Hepatic stellate cell (primary cell): ENCODE data around the gene KRTAP4-7.
A peak's percentile ranks its signal among the peaks of the same experiment; 100 is the strongest.
"Not testable (repeated sequence)": the region's sequence is repeated elsewhere in the genome, so short reads cannot be mapped to it uniquely, and the experiment has no call there.

Experiments used
- DNase-seq: peaks from one replicate; pipeline ENCODE4 v3.0.0; 2011; ENCODE audit warnings: low spot score

KRTAP4-7 gene

DNA sequence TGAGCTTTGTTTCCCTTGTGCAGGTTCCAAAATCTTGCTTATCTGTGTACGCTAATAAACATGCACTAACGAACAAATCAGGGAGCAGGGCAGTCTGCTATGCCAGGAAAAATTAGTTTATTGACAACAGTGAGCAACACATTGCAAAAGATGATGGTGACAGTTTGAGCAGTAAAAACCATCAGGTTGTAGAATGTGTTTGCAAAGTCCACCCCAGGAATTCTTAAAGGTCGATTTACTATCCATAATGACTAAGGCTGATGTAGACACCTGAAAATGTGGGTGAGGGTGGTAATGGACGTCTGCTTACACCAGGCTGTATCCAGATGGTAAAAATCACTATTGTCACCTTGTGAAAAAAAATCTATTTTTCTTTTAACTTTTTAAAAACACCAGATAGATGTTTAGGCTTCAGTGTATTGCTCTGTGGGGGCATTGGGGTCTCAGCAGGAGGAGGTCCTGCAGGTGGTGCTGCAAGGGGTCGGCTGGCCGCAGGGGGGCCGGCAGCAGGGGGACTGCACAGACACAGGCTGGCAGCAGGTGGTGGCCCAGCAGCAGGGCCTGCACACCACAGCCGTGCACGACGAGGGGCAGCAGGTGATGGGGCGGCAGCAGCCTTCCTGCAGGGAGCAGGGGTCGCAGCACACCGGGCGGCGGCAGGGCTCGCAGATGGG, 18.8 kb upstream of the KRTAP4-7 start:
- not testable (repeated sequence) for DNase-seq

GRCh38 chr17:41065829-41066624, 17.9 kb upstream of the KRTAP4-7 start, which contains the start of gene KRTAP2-4:
KRTAP2-4 (minus strand) TSS chr17:41065879; CDS start chr17:41065845, 34 bp downstream.
- peak; percentile 78 for DNase-seq

GRCh38 chr17:41067281-41067680, 16.7 kb upstream of the KRTAP4-7 start:
- no peak for DNase-seq

- no peak for DNase-seq
Measured at GRCh38 chr17:41069031-41069430, 14.9 kb upstream of the KRTAP4-7 start.

- no peak for DNase-seq
Measured at GRCh38 chr17:41071606-41072360, 12.2 kb upstream of the KRTAP4-7 start.

GRCh38 chr17:41073676-41074075, 10.3 kb upstream of the KRTAP4-7 start:
- DNase-seq = no peak

DNA sequence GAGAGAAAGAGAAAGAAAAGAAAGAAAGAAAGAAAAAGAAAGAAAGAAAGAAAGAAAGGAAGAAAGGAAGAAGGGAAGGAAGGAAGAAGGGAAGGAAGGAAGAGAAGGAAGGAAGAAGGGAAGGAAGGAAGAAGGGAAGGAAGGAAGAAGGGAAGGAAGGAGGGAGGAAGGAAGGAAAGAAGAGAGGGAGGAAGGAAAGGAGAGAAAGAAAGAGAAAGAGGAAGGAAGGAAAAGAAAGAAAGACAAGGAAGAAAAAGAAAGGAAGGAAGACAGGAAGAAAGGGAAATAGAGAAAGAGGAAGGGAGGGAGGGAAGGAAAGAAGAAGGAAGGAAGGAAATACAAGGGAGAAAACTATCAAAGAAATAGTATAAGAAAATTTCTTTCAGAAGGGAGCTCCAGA, 7.2 kb upstream of the KRTAP4-7 start:
- no peak for DNase-seq

DNA sequence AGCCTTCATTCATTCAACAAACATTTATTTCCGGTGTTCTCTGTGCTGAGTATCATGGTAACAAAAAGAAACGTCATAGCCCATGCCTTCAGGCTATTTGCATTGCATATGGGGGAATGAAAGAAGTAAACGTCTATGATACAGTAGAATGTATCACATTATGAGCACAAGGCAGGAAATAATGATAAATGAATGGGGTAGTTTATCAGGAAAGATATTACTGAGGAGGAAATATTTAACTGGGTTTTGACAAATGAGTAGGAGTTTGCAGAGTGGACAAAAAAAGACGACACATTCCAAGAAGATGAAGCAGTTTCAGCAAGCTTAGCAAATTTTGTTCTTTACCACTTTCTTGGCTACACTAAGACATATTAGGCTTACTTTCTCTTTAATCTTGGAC, 1.3 kb upstream of the KRTAP4-7 start:
- no peak for DNase-seq

DNA sequence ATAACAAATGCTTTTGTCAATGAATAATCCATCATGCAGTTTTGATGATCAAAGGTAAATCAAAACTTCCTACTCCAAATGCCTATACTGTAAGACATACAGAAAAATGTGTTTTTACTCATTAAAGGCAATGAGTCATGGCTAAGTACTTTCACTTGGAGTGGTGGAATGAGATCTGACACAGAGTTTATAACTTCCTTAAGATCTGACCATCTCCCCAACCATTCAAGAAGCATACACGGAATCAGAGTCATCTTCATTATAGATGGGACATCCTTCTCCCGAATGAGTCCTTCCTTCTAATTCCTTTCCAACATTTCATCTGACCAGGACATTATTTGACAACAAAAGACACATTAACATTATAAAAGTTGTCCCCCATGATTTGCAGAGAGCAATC, 523 bp upstream of the KRTAP4-7 start:
- not testable (repeated sequence) for DNase-seq

DNA sequence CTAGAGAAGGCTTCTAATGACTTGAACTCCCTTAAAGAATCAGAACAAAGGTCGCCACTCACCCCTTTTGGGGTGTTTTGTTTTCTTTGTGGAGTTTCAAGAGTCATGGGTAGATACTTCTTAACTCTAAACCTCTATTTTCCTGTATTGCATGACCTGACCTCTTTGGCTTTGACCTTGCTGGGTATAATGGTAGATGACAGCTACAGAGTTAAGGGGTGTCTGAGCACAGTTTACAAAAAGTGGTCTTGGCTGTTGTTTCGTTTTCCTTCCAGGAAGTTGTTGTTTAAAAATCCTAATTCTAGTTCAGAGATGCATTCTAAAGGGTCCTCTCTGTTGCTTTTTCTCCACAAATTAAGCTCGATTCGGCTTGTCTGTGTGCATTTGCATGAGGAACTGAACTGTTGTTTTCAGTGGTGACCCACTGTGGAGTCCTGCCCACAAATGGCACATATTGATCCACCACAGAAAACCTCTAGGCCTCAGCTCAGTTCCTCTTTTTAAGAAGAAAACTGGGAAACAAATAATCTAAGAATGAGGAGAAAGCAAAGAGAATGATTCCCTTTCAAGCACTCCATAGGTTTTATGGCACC, 4.9 kb downstream of the KRTAP4-7 start:
- not testable (repeated sequence) for DNase-seq

GRCh38 chr17:41096055-41096454, 12.1 kb downstream of the KRTAP4-7 start:
- DNase-seq = no peak

DNA sequence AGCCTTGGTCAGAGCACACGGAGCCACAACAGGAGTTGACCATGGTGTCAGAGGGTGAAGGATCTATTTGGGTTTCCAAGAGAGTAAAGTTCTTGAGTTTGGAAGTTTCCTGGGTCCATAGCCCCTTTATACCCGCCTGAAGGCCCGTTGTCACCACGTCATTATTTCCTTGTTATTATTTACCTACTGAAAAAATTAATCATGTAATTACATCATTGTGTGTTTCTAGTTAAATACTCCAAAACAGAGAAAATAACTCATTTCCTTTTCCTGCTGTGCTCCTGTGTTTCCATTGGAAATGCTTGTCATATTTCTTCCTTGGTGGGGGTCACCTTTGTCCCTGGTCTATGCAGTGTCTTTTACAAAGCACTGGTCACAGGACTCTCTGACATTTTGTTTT, 14.1 kb downstream of the KRTAP4-7 start, which contains the start of gene KRTAP4-8:
Gene KRTAP4-8, minus strand, starts transcription at position 101 of the 400 bp plus-strand sequence. Its CDS starts 58 bp downstream, at position 43.
- no peak for DNase-seq

GRCh38 chr17:41098481-41098880, 14.5 kb downstream of the KRTAP4-7 start:
- peak; percentile 7 for DNase-seq

GRCh38 chr17:41099682-41100480, 15.9 kb downstream of the KRTAP4-7 start:
- not testable (repeated sequence) for DNase-seq

DNA sequence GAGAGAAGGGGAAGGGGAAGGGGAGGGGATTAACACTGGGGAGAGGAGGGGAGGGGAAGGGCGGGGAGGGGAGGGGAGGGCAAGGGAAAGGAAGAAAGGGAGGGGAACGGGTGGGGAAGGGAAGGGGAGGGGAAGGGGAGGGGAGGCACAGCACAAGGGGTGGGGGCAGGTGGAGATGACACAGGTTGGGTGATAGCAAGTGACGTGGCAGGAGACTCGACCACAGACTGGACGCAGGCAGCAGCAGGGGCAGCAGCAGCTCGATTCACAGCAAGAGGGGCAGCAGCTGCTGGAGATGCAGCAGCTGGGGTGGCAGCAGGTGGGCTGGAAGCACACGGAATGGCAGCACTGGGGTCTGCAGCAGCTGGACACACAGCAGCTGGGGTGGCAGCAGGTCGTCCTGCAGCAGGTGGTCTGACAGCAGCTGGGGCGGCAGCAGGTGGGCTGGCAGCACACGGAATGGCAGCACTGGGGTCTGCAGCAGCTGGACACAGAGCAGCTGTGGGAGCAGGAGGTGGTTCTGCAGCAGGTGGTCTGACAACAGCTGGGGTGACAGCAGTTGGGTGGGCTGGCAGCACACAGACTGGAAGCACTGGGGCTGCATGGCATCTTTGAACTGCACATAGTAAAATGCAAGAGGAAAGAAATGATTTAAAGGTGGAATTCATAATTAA, 17.8 kb downstream of the KRTAP4-7 start, which contains the start of gene KRTAP4-16:
Gene KRTAP4-16, minus strand, starts transcription at position 624 of the 674 bp plus-strand sequence. Its CDS starts 0 bp downstream, at position 624.
- DNase-seq = no peak

DNA sequence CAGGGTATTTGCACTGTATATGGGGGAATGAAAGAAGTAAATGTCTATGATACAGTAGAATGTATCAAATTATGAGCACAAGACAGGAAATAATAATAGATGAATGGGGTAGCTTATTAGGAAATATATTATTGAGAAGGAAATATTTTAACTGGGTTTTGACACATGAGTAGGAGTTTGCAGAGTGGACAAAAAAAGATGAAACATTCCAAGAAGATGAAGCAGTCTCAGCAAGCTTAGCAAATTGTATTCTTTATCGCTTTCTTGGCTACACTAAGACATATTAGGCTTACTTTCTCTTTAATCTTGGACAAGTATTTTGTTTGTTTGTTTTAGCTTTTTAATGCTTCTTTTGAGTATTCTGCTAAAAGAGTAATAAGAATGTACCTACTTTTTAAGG, 19.9 kb downstream of the KRTAP4-7 start:
- no peak for DNase-seq

- not testable (repeated sequence) for DNase-seq
Measured at GRCh38 chr17:41104386-41105038, 20.6 kb downstream of the KRTAP4-7 start.

GRCh38 chr17:41105347-41105746, 21.4 kb downstream of the KRTAP4-7 start, which contains the start of gene KRTAP4-9:
KRTAP4-9 (plus strand) TSS chr17:41105389; CDS start chr17:41105389, 0 bp downstream.
- not testable (repeated sequence) for DNase-seq

DNA sequence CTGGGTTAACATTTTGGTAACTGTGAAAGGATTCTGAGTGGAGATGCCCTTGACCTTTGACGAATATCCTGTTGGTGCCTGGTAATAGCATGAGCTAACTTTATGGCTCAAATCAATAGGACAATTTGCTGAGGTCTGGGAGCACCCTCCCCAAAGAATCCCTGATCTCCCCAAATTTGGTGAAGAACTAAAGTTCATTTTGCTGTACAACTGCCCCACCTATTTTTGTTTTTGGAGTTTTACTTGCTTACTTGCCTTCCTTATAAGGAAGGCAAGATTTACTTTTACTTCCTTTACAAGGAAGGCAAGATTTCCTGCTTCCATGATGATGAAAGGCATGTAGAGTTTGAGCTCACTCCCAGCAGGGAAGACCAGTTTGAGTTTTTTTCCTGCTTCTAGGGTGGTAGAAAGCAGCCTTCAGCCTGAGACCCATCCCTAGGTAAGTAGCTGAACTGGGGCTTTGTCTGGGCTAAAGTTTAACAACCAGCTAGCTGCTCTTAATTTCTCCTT, 24.0 kb downstream of the KRTAP4-7 start:
- DNase-seq = no peak
